ENCODE results near the gene KLHDC4.
"Not testable (repeated sequence)": the region's sequence is repeated elsewhere in the genome, so short reads cannot be mapped to it uniquely, and the experiment has no call there.

Gene KLHDC4

GRCh38 chr16:87684106-87684677 lies 81.6 kb downstream of the KLHDC4 start:
- DNase-seq (ENCODE audit: low read depth in 2 of 2): no peak

DNA sequence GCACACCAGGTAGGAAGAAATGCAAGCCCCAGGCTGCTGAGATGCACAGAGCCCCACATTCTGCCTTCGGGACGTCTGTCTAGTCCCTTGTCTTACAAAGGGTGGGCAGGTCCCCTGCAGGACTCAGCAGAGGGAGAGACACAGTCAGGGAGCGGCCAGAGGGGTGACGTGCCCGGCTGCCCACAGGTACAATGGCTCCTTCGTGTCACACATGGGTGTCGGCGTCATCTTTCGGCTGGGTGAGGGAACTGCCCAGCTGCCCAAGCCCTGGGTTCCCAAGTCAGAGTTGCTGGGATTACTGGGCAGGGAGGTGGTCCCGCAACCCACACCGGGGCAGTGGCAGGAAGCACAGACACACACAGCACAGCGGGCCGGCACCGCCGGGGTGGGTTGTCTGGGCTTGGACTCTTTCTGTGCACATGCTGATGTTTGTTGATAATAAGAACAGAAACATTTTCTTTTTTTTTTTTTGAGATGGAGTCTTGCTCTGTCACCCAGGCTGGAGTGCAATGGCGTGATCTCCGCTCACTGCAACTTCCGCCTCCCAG lies 82.9 kb downstream of the KLHDC4 start:
- DNase-seq (ENCODE audit: low read depth in 2 of 2): no peak

DNA sequence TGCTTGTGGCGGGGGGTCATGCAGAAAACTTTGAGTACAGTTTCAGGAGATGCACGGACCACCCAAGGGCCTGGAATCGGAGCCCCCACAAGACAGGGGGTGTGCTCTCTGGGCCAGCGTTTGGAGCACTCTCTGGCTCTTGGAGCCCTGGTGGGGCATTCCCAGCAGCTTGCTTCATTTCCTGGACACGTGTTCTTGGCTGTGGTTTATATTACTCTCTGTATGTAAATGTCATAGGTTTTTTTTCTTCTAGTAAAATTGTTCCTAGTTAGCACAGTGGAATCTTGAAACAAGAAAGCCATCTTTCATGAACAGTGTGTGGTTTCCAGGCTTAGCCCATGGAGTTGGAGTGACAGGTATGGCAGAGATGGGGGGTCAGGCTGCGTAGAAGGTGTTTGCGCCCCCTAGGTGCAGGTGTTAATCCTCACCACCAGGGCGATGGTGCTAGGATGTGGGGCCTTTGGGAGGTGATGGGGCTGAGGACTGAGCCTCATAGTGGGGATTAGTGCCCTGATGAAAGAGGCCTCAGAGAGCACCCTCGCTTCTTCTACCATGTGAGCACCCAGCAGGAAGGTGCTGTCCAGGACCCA lies 83.7 kb downstream of the KLHDC4 start:
- no peak for DNase-seq (ENCODE audit: low read depth in 2 of 2)

DNA sequence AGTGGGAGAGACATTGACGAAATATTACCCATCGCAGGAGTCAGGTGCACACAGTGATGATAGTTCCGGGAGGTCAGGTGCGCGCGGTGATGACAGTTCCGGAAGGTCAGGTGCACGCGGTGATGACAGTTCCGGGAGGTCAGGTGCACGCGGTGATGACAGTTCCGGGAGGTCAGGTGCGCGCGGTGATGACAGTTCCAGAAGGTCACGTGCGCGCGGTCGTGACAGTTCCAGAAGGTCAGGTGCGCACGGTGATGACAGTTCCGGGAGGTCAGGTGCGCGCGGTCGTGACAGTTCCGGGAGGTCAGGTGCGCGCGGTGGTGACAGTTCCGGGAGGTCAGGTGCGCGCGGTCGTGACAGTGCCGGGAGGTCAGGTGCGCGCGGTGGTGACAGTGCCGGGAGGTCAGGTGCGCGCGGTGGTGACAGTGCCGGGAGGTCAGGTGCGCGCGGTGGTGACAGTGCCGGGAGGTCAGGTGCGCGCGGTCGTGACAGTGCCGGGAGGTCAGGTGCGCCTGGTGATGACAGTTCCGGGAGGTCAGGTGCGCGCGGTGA lies 84.7 kb downstream of the KLHDC4 start:
- DNase-seq (ENCODE audit: low read depth in 2 of 2): not testable (repeated sequence)

DNA sequence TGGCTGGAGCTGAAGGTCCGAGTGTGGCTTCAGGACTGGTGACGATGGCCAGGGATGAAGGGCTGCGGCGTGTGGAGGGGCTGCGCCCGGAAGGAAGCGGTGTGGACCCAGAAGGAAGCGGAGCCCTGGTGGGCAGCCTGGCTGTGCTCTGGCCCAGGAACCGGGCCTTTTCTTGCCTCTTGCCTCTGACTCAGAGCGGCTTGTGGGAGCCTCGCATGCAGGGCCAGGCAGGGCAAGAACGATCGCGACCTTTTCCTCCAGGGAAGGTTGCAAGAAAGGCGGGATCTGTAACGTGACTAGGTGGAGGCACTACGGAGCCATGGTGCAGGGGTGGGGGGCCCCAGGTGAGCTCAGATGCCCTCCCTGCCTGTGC lies 85.5 kb downstream of the KLHDC4 start:
- DNase-seq (ENCODE audit: low read depth in 2 of 2): no peak

GRCh38 chr16:87679593-87680271 lies 86.1 kb downstream of the KLHDC4 start:
- no peak for DNase-seq (ENCODE audit: low read depth in 2 of 2)

DNA sequence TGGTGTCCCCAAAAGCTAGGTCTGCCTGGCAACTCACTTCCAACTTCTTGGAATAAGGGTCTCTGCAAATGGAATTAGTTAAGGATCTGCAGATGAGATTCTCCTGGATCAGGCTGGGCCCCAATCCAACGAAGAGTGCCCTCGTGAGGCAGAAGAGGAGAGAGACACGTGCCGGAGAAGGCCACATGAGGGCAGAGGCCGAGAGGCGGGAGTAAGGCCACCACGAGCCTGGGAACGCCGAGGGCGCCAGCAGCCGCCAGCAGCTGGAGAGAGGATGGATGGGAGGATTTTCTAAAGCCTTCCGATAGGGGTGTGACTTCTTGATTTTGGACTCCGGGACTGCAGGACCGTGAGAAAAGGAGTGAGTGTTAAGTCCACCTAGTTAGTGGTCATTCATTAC lies 87.2 kb downstream of the KLHDC4 start:
- no peak for DNase-seq (ENCODE audit: low read depth in 2 of 2)

DNA sequence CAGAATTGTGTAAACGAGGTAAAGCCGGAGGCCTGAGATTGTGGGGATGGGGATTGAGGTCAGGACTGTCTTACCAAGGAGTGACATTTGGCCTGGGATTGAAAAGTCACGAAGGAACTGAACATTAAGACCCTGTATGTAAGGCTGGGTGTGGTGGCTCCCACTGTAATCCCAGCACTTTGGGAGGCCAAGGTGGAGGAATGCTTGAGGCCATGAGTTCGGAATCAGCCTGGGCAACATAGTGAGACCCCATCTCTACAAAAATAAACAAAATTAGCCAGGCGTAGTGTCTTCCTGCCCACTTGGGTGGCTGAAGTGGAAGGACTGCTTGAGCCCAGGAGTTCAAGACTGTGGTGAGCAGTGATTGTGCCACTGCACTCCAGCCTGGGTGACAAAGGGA lies 88.0 kb downstream of the KLHDC4 start:
- DNase-seq (ENCODE audit: low read depth in 2 of 2): no peak

DNA sequence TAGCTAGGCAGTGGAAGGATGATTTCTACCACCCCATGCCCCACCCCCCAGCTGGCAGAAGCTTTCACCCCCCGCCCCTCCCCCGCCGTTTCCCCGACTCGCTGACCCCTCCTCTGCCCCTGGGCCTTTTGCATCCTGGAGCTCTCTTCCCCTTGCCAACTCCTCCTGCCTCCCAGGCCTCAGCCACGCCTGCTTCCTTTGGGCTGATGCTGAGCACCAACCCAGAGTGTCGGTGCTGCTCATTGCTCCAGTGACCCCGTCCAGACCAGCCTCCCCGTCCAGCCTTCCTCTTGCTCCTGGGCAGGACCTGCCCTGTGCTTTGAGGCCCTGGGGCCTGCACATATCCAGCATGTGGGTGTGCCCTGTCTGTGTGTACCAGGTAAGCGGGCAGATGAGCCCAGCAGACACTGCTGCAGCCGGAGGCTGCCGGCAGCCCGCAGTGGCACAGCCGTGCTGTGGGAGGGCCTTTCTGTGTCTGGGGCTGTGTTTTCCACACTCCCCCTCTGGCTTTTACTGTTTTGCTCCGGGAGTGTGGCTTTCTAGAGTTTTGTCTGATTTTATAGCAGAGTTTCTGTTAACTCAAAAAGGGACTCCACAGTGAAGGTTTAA lies 90.6 kb downstream of the KLHDC4 start:
- no peak for DNase-seq (ENCODE audit: low read depth in 2 of 2)

DNA sequence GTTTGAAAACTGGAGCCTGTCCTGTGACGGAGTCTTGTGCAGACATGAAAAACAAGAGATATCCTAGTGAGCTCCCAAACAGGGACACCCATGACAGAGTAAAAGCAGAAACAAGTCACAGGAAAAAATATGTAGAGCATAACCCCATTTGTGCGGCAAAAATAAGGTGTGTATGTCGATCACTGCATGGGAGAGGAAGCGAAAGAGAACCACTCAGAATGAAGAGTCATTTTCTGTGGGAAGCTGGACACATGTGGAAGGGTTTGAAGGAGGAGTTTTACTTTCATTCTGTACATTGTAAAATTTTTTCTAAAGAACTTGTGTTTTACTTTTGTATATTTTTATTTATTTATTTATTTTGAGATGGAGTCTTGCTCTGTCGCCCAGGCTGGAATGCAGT lies 91.4 kb downstream of the KLHDC4 start:
- no peak for DNase-seq (ENCODE audit: low read depth in 2 of 2)

GRCh38 chr16:87671715-87672270 lies 94.0 kb downstream of the KLHDC4 start:
- DNase-seq (ENCODE audit: low read depth in 2 of 2): no peak

DNA sequence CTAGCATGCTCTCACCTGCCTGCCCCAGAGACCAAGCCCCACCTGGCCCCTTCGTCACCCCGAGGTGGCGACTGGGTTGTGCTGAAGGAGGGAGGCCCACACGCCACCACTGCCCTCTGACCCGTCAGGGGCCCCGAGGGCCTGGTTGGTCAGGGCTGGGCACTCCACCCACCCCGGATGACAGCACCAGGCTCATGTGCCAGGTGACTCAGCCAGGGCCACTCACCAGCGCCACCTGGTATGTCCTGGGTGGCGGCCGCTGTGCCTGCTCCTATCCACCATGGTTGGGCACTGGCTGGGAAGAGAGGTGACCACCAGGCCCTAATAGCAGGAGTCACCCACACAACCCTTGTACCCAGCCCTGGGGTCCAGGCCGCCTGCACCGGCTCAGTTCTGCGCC lies 94.6 kb downstream of the KLHDC4 start:
- DNase-seq (ENCODE audit: low read depth in 2 of 2): no peak

DNA sequence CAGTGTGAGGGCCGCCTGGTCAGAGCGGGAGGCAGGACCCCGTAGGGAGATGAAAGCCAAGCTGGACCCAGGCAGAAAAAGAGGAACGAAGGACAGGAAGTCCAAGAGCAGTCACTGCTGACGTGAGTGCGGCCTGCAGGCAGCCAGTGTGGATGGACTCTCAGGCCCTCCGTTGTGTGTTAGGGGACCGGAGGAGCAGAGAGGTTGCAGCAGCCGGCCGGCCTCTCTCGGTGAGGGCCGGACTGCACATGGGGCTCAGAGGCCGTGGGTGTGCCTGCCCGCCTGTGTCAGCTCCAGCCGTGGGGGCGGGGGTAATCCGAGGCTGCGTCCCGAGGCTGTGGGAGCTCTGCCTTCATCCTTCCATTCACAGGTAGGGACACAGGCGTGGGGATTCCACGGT lies 96.1 kb downstream of the KLHDC4 start:
- no peak for DNase-seq (ENCODE audit: low read depth in 2 of 2)

DNA sequence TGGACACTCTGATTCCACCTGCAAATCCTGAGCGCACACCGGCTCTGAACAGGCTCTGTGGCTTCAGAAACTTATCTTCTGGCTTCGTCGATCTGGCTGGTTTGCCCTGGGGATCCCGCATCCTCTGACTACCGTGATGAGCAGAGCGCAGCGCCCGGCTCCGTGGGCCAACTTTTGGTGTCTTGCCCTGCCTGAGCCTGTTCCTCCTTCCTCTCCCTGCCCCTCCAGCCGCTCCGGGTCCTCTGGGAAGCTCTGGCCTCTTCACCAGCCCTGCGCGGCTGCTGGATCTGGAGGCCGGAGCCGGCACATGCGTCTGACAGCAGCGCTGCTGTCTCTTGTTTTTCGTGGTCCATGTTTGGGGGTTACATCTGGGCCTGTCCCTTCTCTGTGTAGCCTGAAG lies 97.8 kb downstream of the KLHDC4 start:
- DNase-seq (ENCODE audit: low read depth in 2 of 2): no peak

DNA sequence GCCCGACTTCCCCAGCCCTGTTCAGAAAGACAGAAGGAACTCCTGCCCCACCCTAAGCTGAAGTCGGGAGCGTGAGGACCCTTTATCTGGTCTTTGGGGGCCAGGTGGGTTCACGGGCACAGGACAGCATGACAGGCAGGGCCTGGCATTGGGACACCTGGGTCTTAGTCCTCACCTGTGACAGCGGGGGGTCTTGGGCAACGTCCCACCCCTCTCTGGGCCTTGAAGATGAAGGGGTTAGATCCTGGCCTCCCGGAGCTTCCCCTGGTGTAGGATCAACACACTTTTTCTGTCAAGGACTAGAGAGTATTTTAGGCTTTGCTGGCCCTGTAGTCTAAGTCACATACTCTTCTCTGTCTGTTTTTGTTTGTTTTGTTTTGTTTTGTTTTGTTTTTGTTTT lies 98.3 kb downstream of the KLHDC4 start:
- DNase-seq (ENCODE audit: low read depth in 2 of 2): no peak

DNA sequence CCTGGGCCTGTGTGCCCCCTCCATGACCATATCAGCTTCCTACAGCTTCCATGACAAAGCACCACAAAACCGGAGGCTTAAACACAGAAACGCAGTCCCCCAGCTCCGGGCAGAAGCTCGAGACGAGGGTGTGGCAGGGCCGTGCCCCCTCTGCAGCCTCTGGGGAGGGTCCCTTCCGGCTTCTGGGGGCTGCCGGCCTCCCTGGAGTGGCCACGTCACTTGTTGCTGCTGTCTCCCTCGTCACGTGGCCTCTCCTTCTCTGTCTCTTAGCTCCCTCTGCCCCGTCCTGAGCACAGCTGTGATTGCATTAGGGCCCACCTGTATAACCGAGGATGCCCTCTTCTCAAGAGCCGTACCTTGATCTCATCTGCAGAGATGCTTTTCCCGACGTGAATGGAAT lies 98.9 kb downstream of the KLHDC4 start:
- DNase-seq (ENCODE audit: low read depth in 2 of 2): no peak

GRCh38 chr16:87665193-87665592 lies 100.6 kb downstream of the KLHDC4 start:
- DNase-seq (ENCODE audit: low read depth in 2 of 2): no peak

DNA sequence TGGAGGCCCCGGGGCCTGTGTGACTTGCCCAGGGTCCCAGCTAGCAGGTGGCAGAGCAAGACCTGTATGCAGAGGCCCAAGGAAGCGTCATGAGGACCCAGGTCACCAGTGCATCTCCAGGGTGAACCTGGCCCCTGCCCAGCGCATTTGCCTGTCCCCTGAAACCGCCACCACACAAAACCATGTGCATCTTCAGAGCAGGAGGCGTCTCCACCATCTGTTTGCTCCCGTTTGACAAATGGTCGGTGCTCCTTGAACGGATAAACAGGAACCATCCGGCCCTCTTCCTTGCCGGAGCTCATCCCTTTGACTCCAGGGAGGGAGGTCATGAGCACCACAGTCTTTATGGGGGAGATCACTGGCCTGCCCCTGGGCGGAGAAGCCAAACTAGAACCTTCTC lies 101.0 kb downstream of the KLHDC4 start:
- DNase-seq (ENCODE audit: low read depth in 2 of 2): no peak

GRCh38 chr16:87662254-87663204 lies 103.3 kb downstream of the KLHDC4 start:
- DNase-seq (ENCODE audit: low read depth in 2 of 2): no peak

DNA sequence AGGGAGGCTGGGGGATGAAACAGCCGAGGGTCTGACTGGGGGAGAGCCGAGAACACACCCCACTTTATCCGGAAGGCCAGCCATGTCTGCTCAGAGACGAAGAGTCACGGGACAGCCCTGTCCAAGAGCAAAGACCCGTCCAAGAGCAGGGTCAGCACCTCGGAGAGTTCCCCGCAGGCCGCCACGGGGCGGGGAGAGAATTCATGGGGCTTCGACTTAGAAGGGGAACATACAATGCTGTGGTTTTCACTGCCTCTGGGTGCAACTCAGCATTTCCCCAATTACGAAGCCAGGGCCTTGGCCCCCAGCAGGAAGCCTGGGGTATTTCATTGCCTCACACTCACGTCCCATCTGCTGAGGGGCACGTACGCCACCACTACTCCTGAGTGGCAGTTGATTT lies 104.2 kb downstream of the KLHDC4 start:
- peak in 1 of 2 donors; percentile 7 for DNase-seq (ENCODE audit: low read depth in 2 of 2)

- DNase-seq (ENCODE audit: low read depth in 2 of 2): no peak
Measured at GRCh38 chr16:87658564-87659225, 107.1 kb downstream of the KLHDC4 start.

All from activated CD4-positive, alpha-beta T cell treated with anti-CD3 and anti-CD28 coated beads for 24 hours (primary cell).